H9 (cell line): ENCODE data around the gene NAPA. TPM values are rescaled to one million over a fixed set of nuclear protein-coding genes. Genes with fewer than 3 reads are reported as not detected.

Experiments used
- DNase-seq: peaks from one replicate; pipeline ENCODE4 v3.0.0-alpha.2; 2017
- H2AFZ ChIP-seq: one replicate; pipeline ENCODE4 v1.6.1; 2013; ENCODE audit warnings: mild to moderate bottlenecking, low read length, control low read depth, moderate library complexity
- H2AK5ac ChIP-seq: 2 replicates; pipeline ENCODE4 v1.6.1; 2013; ENCODE audit warnings: low read length, control low read depth, mixed read lengths; ENCODE audit not compliant: insufficient read length
- H2BK120ac ChIP-seq: one replicate; pipeline ENCODE4 v1.6.1; 2013; ENCODE audit warnings: low read depth, mild to moderate bottlenecking, low read length, control low read depth, inconsistent platforms; ENCODE audit not compliant: poor library complexity, severe bottlenecking
- H2BK12ac ChIP-seq: 2 replicates; pipeline ENCODE4 v1.6.1; 2013; ENCODE audit warnings: low read length, control low read depth, mixed read lengths, low read depth; ENCODE audit not compliant: insufficient read length
- H2BK15ac ChIP-seq: 2 replicates; pipeline ENCODE4 v1.6.1; 2013; ENCODE audit warnings: low read depth, low read length, control low read depth
- H2BK20ac ChIP-seq: one replicate; pipeline ENCODE4 v1.6.1; 2013; ENCODE audit warnings: low read depth, mild to moderate bottlenecking, low read length, control low read depth, inconsistent platforms; ENCODE audit not compliant: poor library complexity, severe bottlenecking
- H2BK5ac ChIP-seq: 2 replicates; pipeline ENCODE4 v1.6.1; 2013; ENCODE audit warnings: low read length, control low read depth, mixed read lengths; ENCODE audit not compliant: insufficient read length
- H3K14ac ChIP-seq: 2 replicates; pipeline ENCODE4 v1.6.1; 2013; ENCODE audit warnings: low read length, control low read depth; ENCODE audit not compliant: insufficient read depth
- H3K18ac ChIP-seq: 2 replicates; pipeline ENCODE4 v1.6.1; 2013; ENCODE audit warnings: low read depth, mild to moderate bottlenecking, mixed read lengths, low read length, control low read depth; ENCODE audit not compliant: insufficient read length
- H3K23ac ChIP-seq: 2 replicates; pipeline ENCODE4 v1.6.1; 2013; ENCODE audit warnings: low read length, control low read depth, mixed read lengths, low read depth; ENCODE audit not compliant: insufficient read length
- H3K23me2 ChIP-seq: 2 replicates; pipeline ENCODE4 v1.6.1; 2013; ENCODE audit warnings: low read depth, mild to moderate bottlenecking, mixed read lengths, low read length, control low read depth; ENCODE audit not compliant: insufficient read length, poor library complexity, severe bottlenecking
- H3K27ac ChIP-seq: 2 replicates; pipeline ENCODE4 v1.5.1; 2013; ENCODE audit warnings: low read length, control low read depth, mixed read lengths, low read depth; ENCODE audit not compliant: insufficient read length
- H3K27me3 ChIP-seq: 2 replicates; pipeline ENCODE4 v1.6.1; 2013; ENCODE audit warnings: low read length, control low read depth, inconsistent platforms; ENCODE audit not compliant: insufficient read depth
- H3K4ac ChIP-seq: 2 replicates; pipeline ENCODE4 v1.6.1; 2013; ENCODE audit warnings: low read depth, mild to moderate bottlenecking, control low read depth, inconsistent platforms, low read length, moderate library complexity
- H3K4me1 ChIP-seq: 2 replicates; pipeline ENCODE4 v1.6.1; 2013; ENCODE audit warnings: low read length, control low read depth, inconsistent platforms; ENCODE audit not compliant: insufficient read depth
- H3K4me2 ChIP-seq: 2 replicates; pipeline ENCODE4 v1.6.1; 2013; ENCODE audit warnings: low read length, control low read depth, mixed read lengths; ENCODE audit not compliant: insufficient read length, insufficient read depth
- H3K56ac ChIP-seq: 2 replicates; pipeline ENCODE4 v1.6.1; 2013; ENCODE audit warnings: low read depth, mild to moderate bottlenecking, mixed read lengths, low read length, control low read depth; ENCODE audit not compliant: insufficient read length
- H3K79me1 ChIP-seq: 2 replicates; pipeline ENCODE4 v1.6.1; 2013; ENCODE audit warnings: low read depth, mild to moderate bottlenecking, moderate library complexity, low read length, control low read depth, inconsistent platforms; ENCODE audit not compliant: insufficient read depth, poor library complexity, severe bottlenecking
- H3K79me2 ChIP-seq: 2 replicates; pipeline ENCODE4 v1.6.1; 2013; ENCODE audit warnings: low read length, control low read depth, inconsistent platforms; ENCODE audit not compliant: insufficient read depth
- H3K9ac ChIP-seq: 2 replicates; pipeline ENCODE4 v1.6.1; 2013; ENCODE audit warnings: low read length, control low read depth, mixed read lengths; ENCODE audit not compliant: insufficient read length; ENCODE audit errors: extremely low read depth
- H3K9me3 ChIP-seq: one replicate; pipeline ENCODE4 v1.6.1; 2013; ENCODE audit warnings: low read depth, low read length, inconsistent platforms; ENCODE audit not compliant: control insufficient read depth
- H3T11ph ChIP-seq: one replicate; pipeline ENCODE4 v1.6.1; 2013; ENCODE audit warnings: mild to moderate bottlenecking, low read length, control low read depth, inconsistent platforms
- H4K20me1 ChIP-seq: one replicate; pipeline ENCODE4 v1.6.1; 2013; ENCODE audit not compliant: control insufficient read depth, insufficient read length, insufficient read depth
- H4K5ac ChIP-seq: 2 replicates; pipeline ENCODE4 v1.6.1; 2013; ENCODE audit warnings: low read depth, mild to moderate bottlenecking, mixed read lengths, low read length, control low read depth; ENCODE audit not compliant: insufficient read length
- H4K8ac ChIP-seq: replicated peaks from 2 replicates; pipeline ENCODE4 v1.6.1; 2013; ENCODE audit warnings: low read length, control low read depth, mixed read lengths, low read depth; ENCODE audit not compliant: insufficient read length
- H4K91ac ChIP-seq: 2 replicates; pipeline ENCODE4 v1.6.1; 2013; ENCODE audit warnings: low read depth, mild to moderate bottlenecking, moderate library complexity, mixed read lengths, low read length, control low read depth; ENCODE audit not compliant: insufficient read length
- H3K27ac Mint-ChIP-seq, 3 experiments: 2 replicates in 2 of 3; 3 replicates in 1 of 3; pipeline ENCODE4 v1.8.0; 2020 to 2021; ENCODE audit warnings: mixed read lengths in 3 of 3, mild to moderate bottlenecking in 1 of 3, moderate library complexity in 1 of 3
- H3K27me3 Mint-ChIP-seq: 2 replicates; pipeline ENCODE4 v1.8.0; 2021; ENCODE audit warnings: low read depth, mild to moderate bottlenecking, moderate library complexity, mixed read lengths
- H3K36me3 Mint-ChIP-seq, 3 experiments: 2 replicates in 2 of 3; 3 replicates in 1 of 3; pipeline ENCODE4 v1.8.0; 2020 to 2021; ENCODE audit warnings: low read depth in 3 of 3, mixed read lengths in 3 of 3; ENCODE audit not compliant: insufficient read depth in 1 of 3
- H3K4me1 Mint-ChIP-seq, 2 experiments: 2 replicates each; pipeline ENCODE4 v1.8.0; 2020; ENCODE audit warnings: mixed read lengths in 2 of 2
- H3K4me3 Mint-ChIP-seq, 2 experiments: 2 replicates in 1 of 2; 3 replicates in 1 of 2; pipeline ENCODE4 v1.8.0; 2020 to 2021; ENCODE audit warnings: mild to moderate bottlenecking in 2 of 2, mixed read lengths in 2 of 2, moderate library complexity in 1 of 2
- H3K9me3 Mint-ChIP-seq, 2 experiments: 2 replicates in 1 of 2; 3 replicates in 1 of 2; pipeline ENCODE4 v1.8.0; 2020; ENCODE audit warnings: mild to moderate bottlenecking in 2 of 2, mixed read lengths in 2 of 2, moderate library complexity in 1 of 2
- WGBS: extraction: QIAGEN DNeasy Blood & Tissue Kit; methylation state at CpG from one replicate; pipeline ENCODE4 v1.1.7; 2013; ENCODE audit warnings: missing lambda C conversion rate, low lambda C conversion rate, mixed read lengths; ENCODE audit not compliant: insufficient read length; ENCODE audit errors: extremely low coverage; 5-methylcytosine and 5-hydroxymethylcytosine counted together
- total RNA-seq: library from RNA; stranded (reverse); gene quantifications from 2 replicates; pipeline ENCODE4 v1.2.1, GENCODE V29; 2021
- TF ChIP-seq, protein P1 (sequence below): fragments of 200-600 bp; sonication (generic); conservative IDR thresholded peaks from 3 replicates; pipeline ENCODE4 v1.8.0; 2021; ENCODE audit warnings: antibody characterized with exemption, mild to moderate bottlenecking

Gene NAPA
- total RNA-seq, 1 experiment from 2014 or later: 62.8 TPM

DNA sequence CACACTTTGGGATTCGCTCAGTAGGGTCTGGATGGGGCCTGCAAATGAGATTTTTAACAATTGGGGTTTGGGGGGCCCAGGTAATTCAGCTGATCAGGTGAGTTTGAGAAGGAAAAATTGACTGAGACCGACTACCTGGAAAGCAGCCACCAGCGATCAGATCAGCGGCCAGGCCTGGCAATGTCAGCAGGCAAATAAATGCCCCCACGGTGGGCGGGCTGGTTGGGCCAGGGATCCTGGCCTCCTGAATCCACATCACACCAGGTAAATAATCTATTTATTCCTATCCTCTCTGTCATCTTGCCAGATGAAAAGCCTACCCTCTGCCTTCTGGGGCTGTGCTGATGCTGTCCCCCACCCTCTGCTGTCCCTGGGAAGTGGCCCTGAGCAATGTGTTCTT, 9.4 kb downstream of the NAPA start:
- H3K27me3 Mint-ChIP-seq: no peaks in the 10 kb centered on the region
- Histone ChIP-seq H3K9me3 (no peaks in the 10 kb centered on the region), H3K56ac (no peak overlapping the region), H2BK120ac (no peak overlapping the region), H3T11ph (no peak overlapping the region), H2AFZ (no peak overlapping the region), H3K27ac (no peak overlapping the region), H2BK12ac (no peak overlapping the region), H3K79me2 (no peaks in the 10 kb centered on the region; the same call in 1 of the 2 replicates), H4K8ac (no peak overlapping the region), H3K18ac (no peak overlapping the region), H3K4ac (no peak overlapping the region), H3K79me1 (peaks cover 5% of the 10 kb centered on the region), H3K4me1 (no peaks in the 10 kb centered on the region; the same call in 1 of the 2 replicates), H2BK5ac (no peak overlapping the region), H3K4me2 (no peak overlapping the region), H4K5ac (no peak overlapping the region), H3K14ac (no peak overlapping the region), H3K27me3 (no peaks in the 10 kb centered on the region), H4K91ac (no peak overlapping the region), H3K23ac (no peak overlapping the region), H4K20me1 (no peaks in the 10 kb centered on the region), H2BK20ac (no peak overlapping the region), H3K23me2 (no peaks in the 10 kb centered on the region), H2AK5ac (no peak overlapping the region), H3K9ac (no peak overlapping the region), H2BK15ac (no peak overlapping the region)
- WGBS: no CpG with 5 or more reads among the region's 6 CpGs
- H3K27ac Mint-ChIP-seq: peak overlapping the region in 1 of 3 experiments; percentile 57; a peak in 2 of 7 replicates
- no peak overlapping the region; a peak in 1 of 5 replicates for H3K4me3 Mint-ChIP-seq
- H3K36me3 Mint-ChIP-seq: peaks cover 0 to 16% (median 13%) of the 10 kb centered on the region in 3 experiments; a peak in 5 of 7 replicates
- no peaks in the 10 kb centered on the region for H3K9me3 Mint-ChIP-seq
- H3K4me1 Mint-ChIP-seq: peaks cover 3 to 16% of the 10 kb centered on the region in 2 experiments; a peak in 3 of 4 replicates
- TF ChIP-seq, protein P1, sequence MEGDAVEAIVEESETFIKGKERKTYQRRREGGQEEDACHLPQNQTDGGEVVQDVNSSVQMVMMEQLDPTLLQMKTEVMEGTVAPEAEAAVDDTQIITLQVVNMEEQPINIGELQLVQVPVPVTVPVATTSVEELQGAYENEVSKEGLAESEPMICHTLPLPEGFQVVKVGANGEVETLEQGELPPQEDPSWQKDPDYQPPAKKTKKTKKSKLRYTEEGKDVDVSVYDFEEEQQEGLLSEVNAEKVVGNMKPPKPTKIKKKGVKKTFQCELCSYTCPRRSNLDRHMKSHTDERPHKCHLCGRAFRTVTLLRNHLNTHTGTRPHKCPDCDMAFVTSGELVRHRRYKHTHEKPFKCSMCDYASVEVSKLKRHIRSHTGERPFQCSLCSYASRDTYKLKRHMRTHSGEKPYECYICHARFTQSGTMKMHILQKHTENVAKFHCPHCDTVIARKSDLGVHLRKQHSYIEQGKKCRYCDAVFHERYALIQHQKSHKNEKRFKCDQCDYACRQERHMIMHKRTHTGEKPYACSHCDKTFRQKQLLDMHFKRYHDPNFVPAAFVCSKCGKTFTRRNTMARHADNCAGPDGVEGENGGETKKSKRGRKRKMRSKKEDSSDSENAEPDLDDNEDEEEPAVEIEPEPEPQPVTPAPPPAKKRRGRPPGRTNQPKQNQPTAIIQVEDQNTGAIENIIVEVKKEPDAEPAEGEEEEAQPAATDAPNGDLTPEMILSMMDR: no peak
- no peak for DNase-seq
